GM21717 (cell line): Measurements from ENCODE around the gene ITGB1BP1.

Experiments
- ATAC-seq: cut with Tn5 transposase; IDR thresholded peaks from one replicate; pipeline ENCODE4 v1.9.1; 2021; ENCODE audit warnings: mild to moderate bottlenecking, moderate library complexity; ENCODE audit not compliant: unreplicated experiment

ITGB1BP1 gene, protein sequence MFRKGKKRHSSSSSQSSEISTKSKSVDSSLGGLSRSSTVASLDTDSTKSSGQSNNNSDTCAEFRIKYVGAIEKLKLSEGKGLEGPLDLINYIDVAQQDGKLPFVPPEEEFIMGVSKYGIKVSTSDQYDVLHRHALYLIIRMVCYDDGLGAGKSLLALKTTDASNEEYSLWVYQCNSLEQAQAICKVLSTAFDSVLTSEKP

DNA sequence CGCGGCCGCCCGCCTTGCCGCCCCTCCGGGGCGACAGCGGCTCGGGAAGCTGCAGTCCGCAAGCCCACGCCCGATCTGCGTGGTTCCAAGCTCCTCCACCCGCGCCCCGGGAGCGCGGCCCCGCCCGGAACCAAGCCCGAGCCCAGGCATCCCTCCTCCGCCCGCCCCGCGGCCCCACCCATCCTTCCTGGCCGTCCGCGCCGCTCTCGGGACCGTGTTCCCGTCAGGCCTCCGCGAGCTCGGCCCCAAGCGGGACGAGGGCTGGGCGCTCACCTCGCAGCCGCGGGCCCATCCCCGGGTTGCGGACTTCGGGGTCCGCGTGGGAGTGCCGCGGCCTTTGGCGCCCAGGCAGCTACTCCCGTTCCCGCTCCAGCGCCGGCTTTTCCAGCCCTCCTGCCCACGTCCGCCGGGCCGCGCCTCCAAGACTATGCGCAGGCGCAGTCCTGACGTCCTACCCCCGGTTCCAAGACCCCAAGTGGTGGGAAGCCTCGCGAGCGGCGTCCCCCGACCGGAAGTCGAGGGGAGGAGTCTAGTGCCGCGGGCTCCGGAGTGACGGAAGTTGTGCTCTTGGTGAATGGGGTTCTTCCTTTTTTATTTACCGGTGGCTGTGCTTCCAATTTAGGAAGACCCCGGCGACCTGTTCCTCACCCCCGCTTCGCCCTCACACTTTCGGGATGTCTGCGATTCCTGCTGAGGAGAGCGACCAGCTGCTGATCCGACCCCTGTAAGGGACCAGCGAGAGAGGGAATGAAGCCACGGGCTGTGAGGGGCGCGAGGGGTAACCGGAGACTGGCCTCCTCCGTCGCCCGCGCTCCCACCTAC, at the start of gene ITGB1BP1, which contains the start of gene CPSF3:
ITGB1BP1 (minus strand) TSS at position 429 of the 822 bp plus-strand sequence. CDS start 4,831 bp downstream, outside the sequence.
CPSF3 (plus strand) TSS at position 555 of the 822 bp plus-strand sequence; CDS start at position 675, 120 bp downstream.
- peak; percentile 88 for ATAC-seq

DNA sequence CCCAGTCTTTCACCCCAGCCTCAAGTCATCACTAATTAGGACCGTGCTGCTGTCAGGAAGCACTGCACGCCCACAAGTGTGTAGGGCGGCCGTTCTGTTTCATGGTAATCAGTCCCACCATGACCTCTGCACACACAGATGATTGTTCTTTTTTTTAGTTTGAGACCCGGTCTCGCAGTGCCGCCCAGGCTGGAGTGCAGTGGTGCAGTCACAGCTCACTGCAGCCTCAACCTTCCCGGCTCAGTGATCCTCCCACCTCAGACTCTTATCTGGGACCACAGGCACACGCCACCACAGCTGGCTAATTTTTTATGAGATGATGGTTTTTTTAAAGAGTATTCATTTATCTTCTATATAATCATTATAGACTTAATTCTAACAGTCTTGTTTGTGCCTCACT, 49.2 kb upstream of the ITGB1BP1 start:
- no peak for ATAC-seq

DNA sequence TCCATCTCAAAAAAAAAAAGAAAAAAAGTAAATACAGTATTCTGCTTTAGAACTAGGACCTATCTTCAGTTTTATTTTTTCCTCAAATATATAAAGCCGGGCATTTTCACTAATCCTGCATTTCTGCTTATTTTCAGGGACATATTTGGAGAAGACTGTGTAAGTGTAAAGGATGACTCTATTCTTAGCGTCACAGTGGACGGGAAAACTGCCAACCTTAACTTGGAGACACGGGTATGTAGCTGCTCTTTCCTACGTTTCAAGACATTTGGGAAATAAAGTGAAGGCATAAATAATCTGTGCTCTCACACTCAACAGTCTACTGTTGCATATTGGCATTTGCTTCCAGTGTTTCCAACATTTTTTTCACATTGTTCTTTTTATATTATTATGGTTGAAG, 47.9 kb upstream of the ITGB1BP1 start:
- no peak for ATAC-seq

DNA sequence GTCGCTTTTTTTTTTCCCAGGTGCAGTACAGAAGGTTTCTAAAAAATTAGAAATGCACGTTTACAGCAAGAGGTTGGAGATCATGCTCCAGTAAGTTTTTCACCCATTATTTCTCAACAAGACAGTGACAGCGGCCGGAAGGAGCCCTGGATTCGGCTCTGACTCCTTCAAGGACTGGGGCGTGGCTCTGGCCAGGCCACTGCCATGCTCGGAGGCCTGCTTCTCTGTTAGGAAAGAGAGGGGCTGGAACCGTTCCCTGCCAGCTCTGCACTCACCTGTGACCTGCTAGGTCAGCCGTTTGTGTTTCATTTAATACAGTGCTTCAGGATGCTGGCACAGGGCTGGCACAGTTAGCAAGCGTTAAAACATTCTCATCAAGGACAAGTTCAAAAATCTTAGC, 44.4 kb upstream of the ITGB1BP1 start:
- ATAC-seq = no peak

DNA sequence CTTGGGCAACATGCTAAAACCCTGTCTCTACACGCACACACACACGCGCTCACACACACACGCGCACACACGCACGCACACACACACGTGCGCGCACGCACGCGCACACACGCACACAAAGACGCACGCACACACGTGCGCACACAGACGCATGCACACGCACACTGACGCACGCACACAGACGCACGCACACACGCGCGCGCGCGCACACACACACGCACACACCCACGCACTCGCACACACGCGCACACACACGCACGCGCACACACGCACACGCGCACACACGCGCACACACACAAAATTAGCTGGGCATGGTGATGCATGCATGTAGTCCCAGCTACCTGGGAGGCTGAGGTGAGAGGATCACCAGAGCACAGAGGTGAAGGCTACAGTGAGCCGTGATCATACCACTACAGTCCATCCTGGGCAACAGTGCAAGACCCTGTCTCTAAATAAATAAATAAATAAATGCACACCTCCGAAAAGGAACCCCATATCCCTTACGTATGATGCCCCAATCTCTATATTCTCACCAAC, 42.9 kb upstream of the ITGB1BP1 start:
- no peak for ATAC-seq

DNA sequence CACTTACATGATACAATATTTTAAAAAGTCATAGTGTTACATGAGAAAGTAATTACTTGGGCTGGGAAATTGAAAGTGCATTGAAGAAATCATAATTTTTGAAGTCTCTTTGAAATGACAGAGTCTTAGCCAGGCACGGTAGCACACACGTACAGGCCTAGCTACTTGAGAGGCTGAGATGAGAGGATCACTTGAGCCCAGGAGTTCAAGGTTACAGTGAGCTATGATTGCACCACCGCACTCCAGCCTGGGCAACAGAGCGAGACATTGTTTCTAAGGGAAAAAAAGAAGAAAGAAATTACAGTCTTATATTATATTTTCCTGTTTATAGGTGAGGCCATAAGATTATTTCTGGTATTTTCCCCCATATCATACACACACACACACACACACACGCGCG, 41.8 kb upstream of the ITGB1BP1 start:
- no peak for ATAC-seq

DNA sequence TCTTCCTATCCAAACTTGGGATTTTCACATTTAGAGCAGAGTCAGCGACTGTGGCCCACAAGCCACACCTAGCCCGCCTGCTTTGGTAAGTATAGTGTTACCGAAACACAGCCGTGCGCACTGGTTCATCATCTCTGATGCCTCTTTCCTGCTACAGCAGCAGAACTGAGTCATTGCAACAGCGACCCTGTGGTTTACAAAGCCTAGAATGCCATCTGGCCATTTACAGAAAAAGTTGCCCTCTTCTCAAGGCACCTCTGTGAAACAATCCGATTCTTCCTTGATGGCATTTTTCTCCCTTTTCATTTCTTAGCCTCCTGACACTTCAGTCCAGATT, 40.3 kb upstream of the ITGB1BP1 start:
- no peak for ATAC-seq

DNA sequence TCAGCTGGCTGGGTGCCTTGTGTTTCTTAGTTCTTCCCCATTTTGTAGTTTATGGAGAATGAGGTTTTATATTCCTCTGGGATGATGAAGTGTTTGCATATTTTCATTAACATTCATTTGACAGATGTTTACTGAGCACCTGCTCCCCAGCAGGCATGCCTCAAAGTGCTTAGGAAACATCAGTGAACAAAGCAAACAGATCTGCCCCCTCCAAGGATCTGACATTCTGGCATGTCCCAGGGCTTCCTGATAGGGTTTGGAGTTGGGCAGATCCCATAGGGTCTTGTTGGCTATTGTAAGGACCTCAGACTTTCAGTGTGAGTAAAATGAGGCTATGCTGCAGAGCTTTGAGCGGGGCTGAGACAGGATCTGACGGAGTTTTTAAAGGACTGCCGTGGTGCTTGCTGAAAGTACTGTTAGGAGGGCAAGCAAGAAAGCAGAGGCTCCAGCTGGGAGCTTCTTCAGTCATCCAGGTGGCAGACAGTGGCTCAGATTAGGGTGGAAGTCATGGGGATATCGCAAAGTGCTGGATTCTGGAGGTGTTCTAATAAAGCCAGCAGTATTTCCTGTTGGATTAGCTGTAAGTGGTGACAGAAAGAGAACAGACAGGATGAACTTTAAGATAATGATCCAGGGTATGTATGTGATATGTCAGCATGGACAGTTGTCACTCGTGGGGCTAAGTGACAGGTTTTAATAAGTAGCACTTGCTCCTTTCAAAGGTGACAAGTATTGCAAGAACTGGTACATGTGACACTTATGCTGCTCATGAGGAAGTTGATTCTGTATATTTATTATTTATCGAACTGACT, 39.8 kb upstream of the ITGB1BP1 start:
- no peak for ATAC-seq

DNA sequence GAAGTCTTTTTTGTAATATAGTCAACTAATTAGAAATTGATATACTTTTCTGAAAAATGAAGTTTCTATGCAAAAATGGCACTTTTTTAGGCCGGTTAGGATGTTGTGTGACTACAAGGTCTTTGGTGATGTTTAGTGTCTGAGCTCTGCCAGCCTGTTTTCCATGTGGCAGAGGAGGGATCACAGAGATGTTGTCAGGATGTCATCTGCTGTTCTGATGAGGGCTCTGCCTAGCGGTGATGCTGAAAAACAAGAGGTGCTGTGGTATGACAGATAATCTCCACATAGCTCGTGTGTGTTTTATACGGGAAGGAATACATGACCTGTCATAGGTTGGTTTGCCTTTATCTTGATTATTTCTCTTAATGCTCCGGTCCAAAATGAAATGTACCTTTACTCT, 39.0 kb upstream of the ITGB1BP1 start:
- no peak for ATAC-seq

DNA sequence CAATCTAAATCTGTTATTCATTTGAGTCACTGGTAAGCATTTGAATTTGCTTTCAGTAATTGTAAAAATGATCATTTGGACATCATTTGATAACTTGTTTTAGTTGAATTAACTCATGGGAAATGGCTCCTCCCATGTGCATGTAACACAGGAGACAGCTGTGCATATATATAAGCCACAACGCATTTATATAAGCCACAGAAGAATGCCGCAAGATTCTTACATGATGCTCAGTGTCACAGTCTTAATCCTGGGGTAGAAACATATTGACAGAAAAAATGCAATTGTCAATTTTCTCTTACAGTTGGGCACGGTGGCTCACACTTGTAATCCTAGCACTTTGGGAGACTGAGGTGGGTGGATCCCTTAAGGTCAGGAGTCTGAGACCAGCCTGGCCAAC, 37.8 kb upstream of the ITGB1BP1 start:
- no peak for ATAC-seq

DNA sequence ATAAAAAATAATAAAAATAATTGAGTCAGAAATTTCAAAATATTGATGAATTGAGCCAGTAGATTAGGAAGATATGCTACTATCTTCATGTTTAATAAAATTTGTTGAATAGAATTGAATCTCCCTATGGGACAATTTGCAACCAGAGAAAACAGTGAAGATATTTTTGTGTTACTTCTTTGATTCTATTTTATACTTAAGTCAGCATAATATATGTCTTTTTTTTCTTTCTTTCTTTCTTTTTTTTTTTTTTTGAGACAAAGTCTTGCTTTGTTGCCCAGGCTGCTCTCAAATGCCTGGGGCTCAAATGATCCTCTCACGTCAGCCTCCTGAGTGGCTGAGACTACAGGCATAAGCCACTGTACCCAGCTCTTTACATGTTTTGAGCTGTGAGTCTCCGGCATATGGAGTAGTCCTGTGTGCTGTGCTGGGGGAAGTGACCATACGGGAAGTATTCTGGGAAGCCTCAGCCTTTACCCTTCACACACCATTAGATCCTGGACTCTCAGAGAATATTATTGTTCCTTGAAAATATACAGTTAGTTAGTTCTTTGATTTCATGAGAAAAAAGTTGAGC, 37.2 kb upstream of the ITGB1BP1 start:
- ATAC-seq = no peak

DNA sequence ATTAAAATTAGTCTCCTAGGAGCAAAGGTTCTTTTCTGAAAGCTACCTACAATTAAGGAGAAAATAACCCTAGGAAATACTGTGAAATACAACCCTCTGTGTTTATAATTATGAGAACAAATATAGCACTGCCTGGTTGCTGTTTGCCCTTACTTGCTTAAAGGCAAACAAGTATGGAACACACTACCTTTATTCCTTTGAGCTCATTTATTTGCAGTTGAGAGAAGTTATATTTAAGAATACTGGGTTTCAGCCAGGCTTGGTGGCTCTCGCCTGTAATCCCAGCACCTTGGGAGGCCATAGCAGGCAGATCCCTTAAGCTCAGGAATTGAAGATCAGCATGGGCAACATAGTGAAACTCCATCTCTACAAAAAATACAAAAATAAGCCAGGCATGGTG, 27.9 kb upstream of the ITGB1BP1 start:
- no peak for ATAC-seq

DNA sequence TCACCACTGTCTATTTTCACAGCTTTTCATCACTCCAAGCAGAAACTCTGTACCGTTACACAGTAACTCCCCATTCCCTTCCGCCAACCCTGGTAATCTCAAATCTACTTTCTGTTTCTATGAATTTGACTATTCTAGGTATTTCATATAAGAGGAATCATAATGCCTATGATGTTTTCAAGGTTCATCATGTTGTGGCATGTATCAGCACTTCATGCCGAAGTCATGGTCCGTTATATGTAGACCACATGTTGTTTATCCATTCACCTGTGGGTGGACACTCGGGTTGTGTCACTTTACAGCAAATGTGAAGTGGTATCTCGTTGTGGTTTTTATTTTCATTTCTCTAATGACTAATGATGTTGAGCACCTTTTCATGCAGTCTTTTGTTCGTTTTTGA, 21.8 kb upstream of the ITGB1BP1 start:
- no peak for ATAC-seq

DNA sequence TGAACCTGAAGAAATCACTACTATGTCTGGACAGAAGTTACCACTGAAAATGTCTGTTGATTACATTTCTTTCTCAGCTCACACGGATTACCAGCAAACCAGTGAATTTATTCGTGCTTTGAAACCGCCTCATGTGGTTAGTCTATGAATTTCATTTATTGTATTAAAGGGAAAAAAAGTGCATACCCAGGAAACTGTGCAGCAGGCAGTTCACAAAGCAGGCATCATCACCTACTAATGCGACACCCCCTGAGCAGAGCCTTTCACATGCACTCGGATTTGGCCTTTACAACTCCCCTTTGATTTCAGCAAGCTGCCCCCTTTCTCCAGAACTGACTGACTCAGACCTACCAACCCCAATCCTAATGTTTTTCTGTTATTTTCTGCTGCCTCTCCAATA, 20.2 kb upstream of the ITGB1BP1 start:
- ATAC-seq = no peak

DNA sequence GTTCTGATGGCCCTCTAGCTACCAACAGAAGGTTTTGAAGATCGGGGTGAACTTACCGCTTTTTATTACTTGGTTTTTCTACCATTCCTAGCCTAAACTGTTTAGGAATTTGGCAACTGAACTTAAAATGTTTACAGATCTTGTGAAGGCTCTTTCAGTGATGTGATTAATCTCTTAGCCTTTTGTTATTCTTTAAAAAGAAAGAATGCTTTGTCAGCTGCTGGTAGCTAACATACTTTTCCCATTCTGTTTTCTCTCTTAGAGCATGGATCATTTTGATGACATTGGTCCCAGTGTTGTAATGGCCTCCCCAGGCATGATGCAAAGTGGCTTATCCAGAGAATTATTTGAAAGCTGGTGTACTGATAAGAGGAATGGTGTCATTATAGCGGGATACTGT, 18.2 kb upstream of the ITGB1BP1 start:
- no peak for ATAC-seq

DNA sequence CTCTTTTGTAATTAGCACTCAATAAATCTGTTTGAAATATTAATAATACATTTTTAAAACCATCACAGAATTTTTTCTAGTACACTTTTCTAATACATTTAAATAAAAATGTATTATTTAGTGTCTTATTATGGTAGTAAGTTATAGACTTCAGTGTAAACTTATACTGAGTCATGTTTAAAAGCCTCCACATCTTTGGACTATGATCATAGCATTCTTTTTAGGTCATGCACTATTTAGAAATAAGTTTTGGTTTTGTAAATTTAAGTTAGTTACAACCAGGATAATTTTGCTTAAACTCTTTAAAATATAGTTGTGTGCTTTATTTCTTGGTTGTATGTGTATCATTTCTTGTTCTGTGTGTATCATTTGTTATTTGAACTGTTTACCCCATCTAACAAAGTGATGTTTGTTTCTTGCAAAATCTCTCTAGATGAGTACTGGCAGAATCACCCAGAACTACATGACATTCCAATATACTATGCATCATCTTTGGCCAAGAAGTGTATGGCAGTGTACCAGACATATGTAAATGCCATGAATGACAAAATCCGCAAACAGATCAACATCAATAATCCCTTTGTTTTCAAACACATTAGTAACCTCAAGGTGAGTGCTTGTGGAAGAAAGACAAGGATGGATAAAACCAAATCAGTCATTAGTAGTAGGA, 16.9 kb upstream of the ITGB1BP1 start:
- ATAC-seq = no peak

DNA sequence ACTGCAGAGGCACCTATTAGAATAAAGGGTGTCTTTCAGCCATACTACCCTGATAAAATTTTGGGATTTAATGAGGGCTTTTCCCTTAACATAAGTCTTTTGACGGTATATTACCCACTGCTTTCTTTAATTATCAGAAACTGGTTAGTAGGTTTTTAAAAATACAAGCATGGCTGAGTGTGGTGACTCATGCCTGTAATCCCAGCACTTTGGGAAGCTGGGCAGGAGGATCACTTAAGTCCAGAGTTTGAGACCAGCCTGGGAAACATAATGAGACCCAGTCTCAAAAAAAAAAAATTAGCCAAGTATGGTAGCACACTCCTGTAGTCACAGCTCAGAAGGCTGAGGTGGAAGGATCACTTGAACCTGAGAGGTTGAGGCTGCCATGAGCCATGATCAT, 16.2 kb upstream of the ITGB1BP1 start:
- ATAC-seq = no peak

DNA sequence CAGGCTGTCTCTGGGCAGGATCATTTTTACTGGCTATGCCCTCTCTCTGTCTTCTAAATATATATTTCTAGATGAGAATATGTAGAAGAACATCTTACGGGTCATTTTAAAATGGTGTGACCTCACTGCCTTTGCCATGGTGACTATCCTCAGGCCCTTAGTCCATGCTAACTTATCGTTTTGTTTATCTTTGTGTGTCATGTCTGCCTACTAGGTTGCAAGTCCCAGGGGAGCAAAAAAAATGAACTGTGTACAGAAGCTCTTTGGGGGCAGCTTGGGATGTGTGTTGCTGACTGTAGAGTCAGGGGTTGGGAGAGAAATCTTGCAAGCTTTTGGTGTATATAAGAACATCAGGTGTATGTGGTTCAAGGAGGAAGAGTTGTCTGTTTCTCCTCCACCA, 11.2 kb upstream of the ITGB1BP1 start:
- no peak for ATAC-seq

DNA sequence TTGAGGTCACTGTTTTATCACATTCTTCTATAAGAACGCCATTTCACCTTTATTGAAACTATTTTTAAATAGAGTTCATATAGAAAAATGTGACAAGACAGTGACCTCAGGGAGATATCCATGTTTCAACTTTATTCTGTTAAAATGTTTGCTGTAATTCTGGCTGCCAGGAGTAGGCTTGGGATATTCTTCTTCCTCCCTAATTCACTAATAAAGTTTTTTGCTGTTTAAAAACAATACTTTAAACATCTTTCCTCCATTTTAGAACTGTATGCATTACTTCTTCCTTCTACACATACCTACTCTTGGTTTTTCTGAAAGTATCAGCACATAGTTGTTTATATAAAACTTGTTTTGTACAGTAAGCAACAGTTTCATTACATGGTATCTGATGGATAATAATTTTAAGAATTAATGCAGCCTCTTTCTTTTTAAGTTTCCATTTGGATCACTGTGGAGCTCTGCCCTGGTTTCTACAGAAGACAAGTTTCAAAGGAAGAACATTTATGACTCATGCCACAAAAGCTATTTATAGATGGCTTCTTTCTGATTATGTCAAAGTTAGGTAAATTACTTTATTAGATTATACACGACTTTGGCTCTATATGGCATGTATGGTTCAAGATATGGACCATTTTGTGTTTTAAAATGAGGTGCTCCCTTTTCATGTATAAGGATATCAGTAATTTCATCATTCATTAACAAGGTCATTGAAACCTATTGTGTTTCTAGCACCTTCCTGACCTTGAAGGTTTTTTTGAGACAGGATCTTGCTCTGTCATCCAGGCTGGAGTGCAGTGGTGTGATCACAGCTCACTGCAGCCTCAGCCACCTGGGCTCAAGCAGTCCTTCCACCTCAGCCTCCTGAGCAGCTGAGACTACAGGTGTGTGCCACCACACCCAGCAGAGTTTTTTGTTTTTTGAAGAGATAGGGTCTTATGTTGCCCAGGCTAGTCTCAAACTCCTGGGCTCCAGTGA, 7.3 kb upstream of the ITGB1BP1 start:
- no peak for ATAC-seq
